ENCODE results near the gene KLHL20.

DNA sequence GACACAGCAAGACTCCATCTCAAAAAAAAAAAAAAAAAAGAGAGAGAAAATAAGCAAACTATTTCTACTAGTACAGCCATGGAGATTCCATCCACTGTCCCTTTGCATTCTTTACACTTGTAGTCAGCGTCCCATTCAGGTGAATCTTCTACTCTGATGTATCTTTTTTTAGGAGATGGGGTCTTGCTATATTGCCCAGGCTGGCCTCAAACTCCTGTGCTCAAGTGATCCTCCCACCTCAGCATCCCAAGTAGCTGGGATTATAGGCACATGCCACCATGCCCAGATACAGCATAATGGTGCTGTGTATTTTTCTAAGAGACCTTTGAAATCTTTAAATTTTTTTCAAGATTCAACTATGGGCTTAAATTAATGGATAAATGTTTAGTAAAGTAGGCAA, 118.0 kb downstream of the KLHL20 start:
- TF ChIP-seq, protein P1, sequence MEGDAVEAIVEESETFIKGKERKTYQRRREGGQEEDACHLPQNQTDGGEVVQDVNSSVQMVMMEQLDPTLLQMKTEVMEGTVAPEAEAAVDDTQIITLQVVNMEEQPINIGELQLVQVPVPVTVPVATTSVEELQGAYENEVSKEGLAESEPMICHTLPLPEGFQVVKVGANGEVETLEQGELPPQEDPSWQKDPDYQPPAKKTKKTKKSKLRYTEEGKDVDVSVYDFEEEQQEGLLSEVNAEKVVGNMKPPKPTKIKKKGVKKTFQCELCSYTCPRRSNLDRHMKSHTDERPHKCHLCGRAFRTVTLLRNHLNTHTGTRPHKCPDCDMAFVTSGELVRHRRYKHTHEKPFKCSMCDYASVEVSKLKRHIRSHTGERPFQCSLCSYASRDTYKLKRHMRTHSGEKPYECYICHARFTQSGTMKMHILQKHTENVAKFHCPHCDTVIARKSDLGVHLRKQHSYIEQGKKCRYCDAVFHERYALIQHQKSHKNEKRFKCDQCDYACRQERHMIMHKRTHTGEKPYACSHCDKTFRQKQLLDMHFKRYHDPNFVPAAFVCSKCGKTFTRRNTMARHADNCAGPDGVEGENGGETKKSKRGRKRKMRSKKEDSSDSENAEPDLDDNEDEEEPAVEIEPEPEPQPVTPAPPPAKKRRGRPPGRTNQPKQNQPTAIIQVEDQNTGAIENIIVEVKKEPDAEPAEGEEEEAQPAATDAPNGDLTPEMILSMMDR (IDR thresholded peaks at IDR 0.05) = no peak
- no peak for TF ChIP-seq POLR2AphosphoS5 (IDR thresholded peaks at IDR 0.05)
- no peak for TF ChIP-seq POLR2A (IDR thresholded peaks at IDR 0.05)
- no peak for TF ChIP-seq EP300 (IDR thresholded peaks at IDR 0.05)
